ENCODE results near the gene ZIC2.

DNA sequence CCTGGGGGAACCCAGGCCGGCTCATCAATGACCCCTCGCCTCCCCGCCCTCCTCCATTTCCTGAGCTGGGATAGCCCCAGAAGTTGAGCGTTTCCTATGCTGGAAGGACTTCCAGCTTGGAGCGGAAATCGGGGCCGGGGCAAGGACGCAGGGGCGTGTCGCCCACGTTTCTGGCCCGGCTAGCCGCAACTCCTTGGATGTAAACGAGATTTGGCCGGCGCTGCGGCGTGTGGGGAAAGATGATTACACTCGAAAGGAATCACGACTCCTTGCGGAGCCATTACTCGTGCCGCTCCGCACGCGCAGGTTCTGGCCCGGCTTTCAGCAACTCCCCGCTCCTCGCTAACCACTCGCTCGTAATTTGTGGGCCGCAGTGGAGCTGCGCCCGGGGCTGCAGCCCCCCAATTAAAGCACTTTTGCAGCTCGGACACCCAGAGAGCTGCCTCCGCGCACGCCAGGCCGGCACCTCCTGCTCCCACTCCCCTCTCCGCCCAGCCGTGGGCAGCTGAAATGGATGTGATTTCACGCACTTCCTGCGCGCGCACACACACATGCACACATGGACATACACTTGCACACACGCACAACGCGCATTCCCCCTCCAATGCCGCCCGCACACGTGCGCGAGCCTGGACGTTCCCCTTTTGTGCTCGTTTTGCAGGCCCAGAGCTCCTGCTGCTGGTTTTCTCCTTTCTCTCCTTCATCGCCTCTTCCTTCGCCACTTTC lies 25.7 kb upstream of the ZIC2 start:
- TF ChIP-seq CTCF (conservative IDR thresholded peaks at IDR 0.05) = no peak
- no peak for TF ChIP-seq EZH2 (IDR thresholded peaks at IDR 0.05; ENCODE audit: low read depth)

Measured in PC-9 (cell line).